ENCODE measurements around the gene PLPPR5.
"Not testable (repeated sequence)": the region's sequence is repeated elsewhere in the genome, so short reads cannot be mapped to it uniquely, and the experiment has no call there.

The PLPPR5 gene
- total RNA-seq: 0 to 0.06 reads per million in 2 experiments

- DNase-seq (ENCODE audit: low read depth): no peak
Measured at GRCh38 chr1:99004861-99005442, at the start of gene PLPPR5. PLPPR5 (minus strand) TSS chr1:99004861; CDS start chr1:99004671, 190 bp downstream.

- DNase-seq (ENCODE audit: low read depth): no peak
Measured at GRCh38 chr1:99051611-99052283, 47.1 kb upstream of the PLPPR5 start.

DNA sequence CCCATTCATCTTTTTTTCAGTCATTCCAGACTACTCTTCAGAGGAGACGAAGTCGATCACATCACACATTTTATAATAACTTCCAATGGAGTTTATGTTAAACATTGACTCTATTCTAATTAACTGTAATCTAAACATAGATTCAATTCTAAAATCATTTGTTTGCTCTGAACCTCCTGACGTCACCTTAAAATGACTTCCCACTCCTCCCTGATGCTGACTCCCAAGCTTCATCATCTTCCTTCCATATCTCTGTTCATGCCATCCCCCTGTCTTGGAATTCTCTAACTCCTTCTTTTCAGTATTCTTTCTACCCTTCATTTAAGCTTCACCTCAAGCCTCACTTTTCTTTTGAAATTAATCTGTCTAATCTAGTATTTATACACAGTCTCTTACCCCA lies 45.1 kb upstream of the PLPPR5 start:
- no peak for DNase-seq (ENCODE audit: low read depth)

- DNase-seq (ENCODE audit: low read depth): not testable (repeated sequence)
Measured at GRCh38 chr1:99036746-99037145, 32.1 kb upstream of the PLPPR5 start.

DNA sequence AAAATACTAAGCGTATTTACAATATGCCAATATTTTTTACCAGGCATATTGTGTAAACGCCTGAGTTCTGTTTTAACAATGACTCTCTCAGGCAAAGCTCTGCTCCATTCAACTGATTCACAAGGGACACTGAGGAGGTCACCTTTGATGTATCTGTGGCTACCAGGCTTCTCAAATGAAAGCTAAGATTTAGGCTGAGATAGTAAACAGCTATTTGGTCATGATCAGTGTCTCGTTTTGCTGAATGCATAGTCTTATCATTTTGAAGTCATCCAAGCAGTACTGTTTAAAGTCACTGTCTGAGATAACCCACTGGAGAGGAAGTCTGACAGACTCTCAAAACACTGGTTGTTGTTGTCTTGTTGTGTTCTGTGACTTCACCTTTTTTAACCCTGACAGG lies 13.7 kb upstream of the PLPPR5 start:
- DNase-seq (ENCODE audit: low read depth): no peak

DNA sequence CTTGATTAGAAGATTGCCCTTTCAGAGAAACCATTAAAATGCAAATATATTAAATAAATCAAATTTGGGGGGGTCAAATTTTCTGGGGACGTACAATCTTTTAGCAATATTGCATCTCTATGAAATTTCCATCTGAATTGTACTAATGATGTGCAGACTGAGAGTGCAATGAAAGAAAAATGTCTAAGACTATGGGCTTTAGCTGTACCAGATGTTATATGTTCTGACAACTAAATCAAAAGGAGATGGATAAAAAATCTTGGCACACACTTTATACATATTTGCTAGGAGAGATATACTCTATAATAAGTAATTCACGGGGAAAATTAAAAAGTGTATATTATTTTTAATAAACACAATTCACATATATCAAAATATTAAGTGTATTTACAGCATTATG lies 13.0 kb upstream of the PLPPR5 start:
- no peak for DNase-seq (ENCODE audit: low read depth)

DNA sequence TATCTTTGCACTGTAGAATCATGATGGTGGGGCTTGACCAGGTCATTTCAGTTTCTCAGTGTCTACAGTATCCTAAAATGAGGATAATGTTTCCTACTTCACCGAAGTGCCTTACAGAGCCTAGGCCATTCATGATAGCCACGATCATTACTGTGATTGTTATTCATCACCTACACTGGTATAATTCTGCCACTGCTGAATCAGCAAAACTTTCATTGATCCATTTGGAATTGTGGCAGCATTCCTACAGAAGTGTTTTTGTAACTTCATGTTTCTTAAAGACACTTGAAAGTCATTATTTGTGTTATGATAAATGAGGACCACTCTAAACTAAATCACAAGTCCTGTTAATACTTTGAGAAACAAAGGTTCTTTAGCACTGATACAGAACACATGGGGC lies 6.0 kb upstream of the PLPPR5 start:
- DNase-seq (ENCODE audit: low read depth): no peak

- no peak for DNase-seq (ENCODE audit: low read depth)
Measured at GRCh38 chr1:99007366-99007765, 2.7 kb upstream of the PLPPR5 start.

GRCh38 chr1:99005537-99005942 lies 879 bp upstream of the PLPPR5 start:
- no peak for DNase-seq (ENCODE audit: low read depth)

GRCh38 chr1:99004254-99004860 lies 304 bp downstream of the PLPPR5 start:
- DNase-seq (ENCODE audit: low read depth): no peak

- DNase-seq (ENCODE audit: low read depth): no peak
Measured at GRCh38 chr1:99003581-99004253, 944 bp downstream of the PLPPR5 start.

DNA sequence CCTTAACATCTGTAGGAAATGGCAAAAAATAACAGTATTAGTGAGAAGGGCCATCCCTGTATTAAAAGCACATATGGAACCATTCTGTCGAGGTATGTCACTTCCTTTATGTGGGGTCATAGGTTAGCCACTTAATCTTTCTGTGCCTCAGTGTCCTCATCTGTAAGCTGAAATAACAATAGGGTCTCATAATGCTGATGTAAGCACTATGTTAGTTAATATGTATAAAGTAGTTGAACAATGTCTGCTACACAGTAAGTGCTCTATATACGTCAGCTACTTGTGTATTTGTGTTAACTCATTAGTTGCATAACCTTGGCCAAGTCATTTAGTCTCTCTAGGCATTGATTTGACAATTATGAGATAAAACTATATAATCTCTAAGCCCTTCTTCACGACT lies 11.8 kb downstream of the PLPPR5 start:
- DNase-seq (ENCODE audit: low read depth): no peak

GRCh38 chr1:98991127-98992012 lies 13.3 kb downstream of the PLPPR5 start:
- no peak for DNase-seq (ENCODE audit: low read depth)

- no peak for DNase-seq (ENCODE audit: low read depth)
Measured at GRCh38 chr1:98989556-98989907, 15.1 kb downstream of the PLPPR5 start.

DNA sequence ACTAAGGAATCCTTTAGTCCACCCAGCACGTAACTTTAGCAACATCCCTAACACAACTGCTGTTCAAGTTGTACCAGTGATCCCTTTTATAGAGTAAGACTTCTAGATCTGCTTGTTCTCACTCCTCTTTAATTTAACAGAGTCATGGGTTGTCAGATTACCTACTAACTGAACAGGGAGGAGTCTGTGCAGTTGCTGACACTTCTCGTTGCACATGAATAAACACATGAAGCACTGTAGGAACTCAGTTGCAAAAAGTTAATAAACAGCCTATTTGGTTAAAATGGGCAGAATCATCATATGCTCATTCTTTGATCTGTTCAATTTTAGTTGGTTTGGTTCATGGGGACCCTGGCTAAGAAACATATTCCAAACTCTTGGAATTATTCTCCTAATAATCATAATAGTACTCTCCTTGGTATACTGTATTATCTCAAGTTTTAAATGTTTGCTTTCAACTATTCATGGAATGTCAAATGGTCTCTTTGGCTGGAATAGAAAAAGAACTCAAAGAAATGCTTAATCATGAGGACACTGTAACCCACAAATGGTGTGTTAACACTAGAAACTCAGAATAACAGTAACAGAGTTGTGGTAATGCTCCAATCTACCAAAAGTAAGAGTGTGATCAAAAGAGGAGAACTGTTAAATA lies 15.6 kb downstream of the PLPPR5 start:
- DNase-seq (ENCODE audit: low read depth): no peak

DNA sequence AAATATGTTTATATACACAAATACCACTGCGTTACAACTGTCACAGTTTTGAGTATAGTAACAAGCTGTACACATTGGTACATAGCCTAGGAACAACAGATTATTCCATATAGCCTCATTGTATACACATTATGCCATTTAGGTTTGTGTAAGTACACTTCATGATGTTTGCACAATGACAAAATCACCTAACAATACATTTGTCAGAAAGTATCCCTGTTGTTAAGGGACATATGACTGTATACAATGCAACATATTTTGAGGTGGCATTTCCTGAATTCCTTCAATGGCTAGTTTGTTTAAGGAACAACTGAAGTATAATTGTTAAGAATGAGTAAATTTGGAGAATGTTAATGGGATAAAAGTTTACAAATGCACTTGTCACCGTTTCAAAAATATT lies 19.0 kb downstream of the PLPPR5 start:
- no peak for DNase-seq (ENCODE audit: low read depth)

DNA sequence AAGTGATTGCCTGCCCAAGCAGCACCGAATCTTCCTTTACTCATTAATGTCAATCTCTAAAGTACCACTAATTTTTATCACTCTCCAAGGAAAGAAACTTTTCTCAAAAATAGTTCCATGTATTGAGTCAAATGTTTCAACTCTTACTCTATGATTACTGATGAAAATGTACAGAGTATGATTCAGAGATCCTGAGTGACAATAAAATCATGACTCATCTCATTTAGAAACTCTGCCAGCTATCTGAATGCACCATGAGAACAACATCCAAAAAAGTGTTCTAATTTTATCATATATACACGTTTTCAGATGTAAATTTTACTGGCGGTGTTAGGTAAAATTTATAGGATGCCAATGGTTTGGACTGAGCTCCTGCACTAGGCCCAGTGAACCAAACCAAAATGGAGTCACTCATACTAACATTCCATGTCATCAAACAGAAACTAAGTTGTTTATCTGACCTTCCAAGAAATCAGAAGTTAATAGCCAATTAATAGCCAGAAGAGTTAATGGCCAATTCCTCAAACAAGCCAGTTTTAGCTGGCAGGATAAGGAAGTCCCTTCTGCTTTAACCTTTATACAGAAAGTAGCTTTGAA lies 22.6 kb downstream of the PLPPR5 start:
- DNase-seq (ENCODE audit: low read depth): no peak

DNA sequence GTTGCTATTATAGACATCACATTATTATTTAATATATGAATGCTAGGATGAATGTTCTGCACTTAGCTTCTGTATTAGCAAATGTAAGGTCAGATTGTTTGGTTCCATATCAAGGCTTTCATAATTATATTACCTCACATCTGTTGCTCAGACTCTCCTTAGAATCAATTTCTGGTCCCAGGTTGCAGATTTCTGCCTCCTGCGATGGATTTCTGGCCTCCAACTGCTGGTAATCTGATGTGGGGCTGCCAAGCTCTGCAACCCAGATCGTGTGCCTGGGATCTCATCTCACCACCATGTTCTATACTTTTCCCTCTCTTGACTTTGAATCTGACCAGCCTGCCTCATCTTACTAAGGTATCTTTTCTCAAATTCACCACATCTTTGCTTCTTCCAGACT lies 25.2 kb downstream of the PLPPR5 start:
- no peak for DNase-seq (ENCODE audit: low read depth)

DNA sequence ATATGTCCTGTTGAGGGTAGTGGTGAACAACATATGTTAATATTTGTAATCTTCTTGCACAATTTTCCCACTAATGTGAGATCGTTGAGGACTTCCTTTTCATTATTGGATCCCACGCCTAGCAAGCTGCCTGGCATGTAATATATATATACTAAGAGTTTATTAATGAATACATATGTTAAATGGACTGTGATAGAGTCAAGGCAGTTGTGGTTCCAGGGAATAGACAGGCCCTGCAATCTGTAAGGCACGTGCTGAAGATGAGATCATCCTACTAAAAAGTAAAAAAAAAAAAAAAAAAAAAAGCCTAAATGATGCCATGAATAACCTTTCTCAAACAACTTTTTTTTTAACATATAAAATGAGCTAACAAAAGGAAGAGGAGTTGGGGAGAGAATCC lies 28.9 kb downstream of the PLPPR5 start:
- no peak for DNase-seq (ENCODE audit: low read depth)

DNA sequence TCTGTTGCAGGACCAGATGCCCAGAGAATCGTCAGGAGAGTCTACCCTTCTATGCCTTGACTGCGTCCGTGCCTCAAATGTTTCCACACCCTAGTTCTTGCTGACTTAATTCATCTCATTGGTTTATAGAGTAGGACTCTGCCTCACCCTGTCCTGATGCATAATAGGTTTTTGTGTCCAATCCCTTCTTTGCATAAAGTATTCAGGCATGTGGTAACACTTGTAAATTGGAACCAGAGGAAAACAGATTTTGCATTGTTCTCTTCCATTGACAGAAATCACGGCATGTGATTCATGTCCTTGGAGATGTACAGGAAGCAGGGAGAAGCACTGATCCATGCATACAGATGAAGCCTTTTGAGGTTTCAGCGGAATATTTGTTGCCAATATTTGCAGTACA lies 29.5 kb downstream of the PLPPR5 start:
- DNase-seq (ENCODE audit: low read depth): no peak
